GM19324 (cell line): ENCODE measurements around the gene UBTD2.
A peak's percentile ranks its signal among the peaks of the same experiment; 100 is the strongest.
"Not testable (repeated sequence)": the region's sequence is repeated elsewhere in the genome, so short reads cannot be mapped to it uniquely, and the experiment has no call there.

Experiments used
- ATAC-seq: cut with Tn5 transposase; IDR thresholded peaks from one replicate; pipeline ENCODE4 v1.9.1; 2021; ENCODE audit warnings: mild to moderate bottlenecking, moderate library complexity; ENCODE audit not compliant: unreplicated experiment, low FRiP score

Gene UBTD2

DNA sequence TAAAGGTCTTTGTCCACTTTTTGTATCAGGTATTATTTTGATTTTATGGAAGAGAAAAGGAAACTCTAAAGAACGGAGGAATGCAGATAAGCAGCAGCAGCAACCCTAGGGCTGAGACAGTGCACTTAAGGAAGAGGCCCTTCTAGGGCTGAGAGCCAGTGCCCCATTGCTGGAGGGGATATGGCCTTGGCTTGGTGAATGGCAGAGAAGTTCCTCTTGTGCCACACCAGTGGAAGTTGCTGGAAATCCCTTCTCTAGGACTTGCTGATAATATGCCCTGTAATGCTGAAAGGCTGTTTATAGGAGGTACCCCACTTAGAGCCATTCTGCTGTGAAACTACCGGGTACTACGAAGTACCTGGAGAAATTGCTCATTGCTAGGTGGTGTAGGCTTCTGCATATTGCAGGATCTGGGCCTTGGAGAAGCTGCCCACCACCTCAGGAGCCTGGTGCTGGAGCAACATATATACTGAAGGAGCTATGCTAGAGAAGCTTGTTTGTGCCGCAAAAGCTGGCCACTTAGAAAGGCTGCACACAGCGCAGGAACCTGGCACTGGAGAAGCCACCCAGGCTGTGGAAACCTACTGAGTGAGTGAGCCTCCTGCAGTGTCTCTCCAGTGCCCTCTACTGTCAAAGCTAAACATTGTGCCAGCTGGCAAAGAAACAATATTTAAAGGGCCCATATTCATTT is 9.6 kb upstream of the UBTD2 start:
- peak; percentile 82 for ATAC-seq

DNA sequence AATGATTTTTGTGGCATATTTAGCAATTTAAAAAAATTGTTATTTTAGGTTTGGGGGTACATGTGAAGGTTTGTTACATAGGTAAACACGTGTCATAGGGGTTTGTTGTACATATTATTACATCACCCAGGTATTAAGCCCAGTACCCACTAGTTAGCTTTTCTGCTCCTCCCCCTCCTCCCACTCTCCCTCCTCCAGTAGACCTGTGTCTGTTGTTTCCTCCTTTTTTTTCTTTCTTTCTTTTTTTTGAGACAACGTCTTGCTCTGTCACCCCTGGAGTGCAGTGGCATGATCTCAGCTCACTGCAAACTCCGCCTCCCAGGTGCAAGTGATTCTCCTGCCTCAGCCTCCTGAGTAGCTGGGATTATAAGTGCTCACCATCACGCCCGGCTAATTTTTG is 8.3 kb upstream of the UBTD2 start:
- not testable (repeated sequence) for ATAC-seq

DNA sequence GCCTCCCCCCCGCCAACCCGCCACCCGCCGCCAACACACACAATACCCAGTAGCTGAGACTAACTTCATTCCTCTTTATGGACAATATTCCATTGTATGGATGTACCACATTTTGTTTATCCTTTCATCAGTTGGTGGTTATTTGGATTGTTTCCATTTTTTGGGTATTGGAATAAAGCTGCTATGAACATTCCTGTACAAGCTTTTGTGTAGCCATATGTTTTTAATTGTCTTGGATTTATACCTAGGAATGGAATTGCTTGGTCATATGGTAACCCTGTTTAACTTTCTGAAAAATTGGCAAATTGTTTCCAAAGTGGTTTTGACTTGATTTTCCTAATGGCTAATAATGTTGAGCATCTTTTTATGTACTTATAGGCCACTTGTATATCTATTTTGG is 4.9 kb upstream of the UBTD2 start:
- no peak for ATAC-seq

DNA sequence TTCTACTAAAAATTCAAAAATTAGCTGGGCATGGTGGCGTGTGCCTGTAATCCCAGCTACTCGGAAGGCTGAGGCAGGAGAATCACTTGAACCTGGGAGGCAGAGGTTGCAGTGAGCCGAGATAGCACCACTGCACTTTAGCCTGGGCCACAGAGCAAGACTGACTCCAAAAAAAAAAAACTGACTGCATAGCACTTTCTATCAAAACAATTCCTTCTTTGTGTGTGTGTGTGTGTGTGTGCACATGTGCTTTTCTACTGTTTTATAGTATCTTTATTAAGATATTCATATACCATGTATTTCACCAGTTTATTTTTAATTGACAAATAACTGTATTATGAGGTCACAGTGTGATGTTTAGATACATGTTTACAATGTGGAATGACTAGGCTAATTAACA is 3.6 kb upstream of the UBTD2 start:
- not testable (repeated sequence) for ATAC-seq

DNA sequence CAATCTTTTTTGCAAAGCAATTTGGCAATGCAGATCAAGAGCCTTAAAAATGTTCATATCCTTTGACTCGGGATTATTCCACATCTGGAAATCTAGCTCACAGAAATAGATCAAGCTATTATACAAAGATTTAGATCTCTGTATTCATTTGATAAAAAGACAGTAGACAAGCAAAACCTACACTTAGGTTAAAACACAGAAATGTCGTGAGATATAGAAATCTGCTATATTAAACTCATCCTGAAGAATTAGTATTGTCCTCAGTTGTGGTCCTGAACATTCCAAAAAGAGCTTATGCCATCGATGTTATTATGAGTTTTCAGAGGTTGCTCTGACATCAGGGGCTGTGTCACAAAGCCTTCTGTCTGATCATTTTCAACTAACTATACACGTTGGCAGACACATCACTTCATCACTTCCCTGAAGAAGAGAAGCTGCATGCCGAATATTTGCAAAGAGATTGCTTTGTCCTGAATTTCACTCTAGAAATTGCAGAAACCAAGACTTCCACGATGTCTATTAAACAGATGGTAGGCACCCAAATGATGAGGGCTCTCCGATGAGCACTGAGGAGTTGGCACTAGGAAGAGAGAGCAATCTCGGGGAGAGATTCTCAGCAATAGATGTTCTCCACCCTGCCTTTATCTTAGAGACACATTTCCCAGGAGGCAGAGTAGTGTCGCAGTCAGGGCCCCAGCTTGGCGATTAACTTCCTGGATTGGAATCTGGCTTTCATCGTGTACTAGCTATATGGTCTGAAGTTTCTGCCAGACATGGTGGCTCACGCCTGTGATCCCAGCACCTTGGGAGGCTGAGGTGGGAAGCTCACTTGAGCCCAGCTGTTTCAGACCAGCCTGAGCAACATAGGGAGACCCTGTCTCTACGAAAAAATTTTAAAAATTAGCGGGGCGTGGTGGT is 1.9 kb upstream of the UBTD2 start:
- ATAC-seq: no peak

DNA sequence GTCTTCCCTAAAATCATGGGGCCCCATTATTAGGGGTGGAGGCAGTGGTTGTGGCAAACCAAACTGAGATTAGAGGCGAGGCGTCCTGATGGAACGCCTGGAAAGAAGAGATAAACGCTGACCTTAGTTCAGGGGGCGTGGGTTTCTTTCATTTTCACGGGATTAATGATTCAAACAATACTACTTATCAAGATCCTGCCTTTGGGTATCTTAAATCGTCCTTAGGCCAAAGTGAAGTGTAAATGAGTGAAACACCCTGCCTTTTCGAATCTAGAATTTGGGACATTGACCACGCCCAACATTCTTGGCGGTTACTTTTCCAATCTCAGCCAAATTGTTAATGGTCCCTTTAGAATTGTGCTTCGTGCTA is 1.0 kb upstream of the UBTD2 start:
- no peak for ATAC-seq

DNA sequence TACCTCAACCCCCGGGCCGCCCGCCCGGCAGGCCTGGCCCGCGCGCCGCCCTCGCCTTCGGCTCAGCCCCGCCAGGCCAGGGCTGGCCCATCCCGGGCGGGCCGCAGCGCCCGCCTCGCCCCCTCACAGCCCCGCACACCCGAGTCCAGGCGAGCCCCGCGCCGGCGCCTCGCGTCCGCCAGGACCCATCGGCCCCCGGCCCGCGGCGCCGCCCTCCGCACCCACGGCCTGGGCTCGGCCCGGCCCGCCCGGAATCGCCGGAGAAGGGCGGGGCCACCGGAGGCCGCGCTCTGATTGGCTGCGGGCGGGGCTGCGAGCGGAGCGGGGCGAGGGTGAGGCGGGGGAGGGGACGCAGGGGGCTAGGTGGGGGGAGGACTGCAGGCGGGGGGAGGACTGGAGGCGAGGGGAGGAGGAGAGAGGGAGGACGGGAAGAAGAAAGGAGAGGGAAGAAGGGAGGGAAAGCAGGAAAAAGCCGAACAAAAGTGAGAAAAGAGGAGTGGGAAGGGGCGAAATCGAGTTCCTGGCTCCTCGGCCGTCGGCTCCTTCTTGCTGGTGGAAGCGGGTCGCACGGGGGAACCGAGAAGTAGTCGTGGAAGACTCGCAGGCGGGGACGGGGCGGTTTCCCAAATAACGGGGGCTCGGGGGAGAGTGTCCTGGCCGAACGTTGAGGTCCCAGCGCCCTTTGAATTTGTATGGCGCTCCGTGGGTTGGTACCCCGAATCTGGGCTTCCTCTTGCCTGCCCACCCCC is 472 bp upstream of the UBTD2 start:
- ATAC-seq: peak; percentile 90

DNA sequence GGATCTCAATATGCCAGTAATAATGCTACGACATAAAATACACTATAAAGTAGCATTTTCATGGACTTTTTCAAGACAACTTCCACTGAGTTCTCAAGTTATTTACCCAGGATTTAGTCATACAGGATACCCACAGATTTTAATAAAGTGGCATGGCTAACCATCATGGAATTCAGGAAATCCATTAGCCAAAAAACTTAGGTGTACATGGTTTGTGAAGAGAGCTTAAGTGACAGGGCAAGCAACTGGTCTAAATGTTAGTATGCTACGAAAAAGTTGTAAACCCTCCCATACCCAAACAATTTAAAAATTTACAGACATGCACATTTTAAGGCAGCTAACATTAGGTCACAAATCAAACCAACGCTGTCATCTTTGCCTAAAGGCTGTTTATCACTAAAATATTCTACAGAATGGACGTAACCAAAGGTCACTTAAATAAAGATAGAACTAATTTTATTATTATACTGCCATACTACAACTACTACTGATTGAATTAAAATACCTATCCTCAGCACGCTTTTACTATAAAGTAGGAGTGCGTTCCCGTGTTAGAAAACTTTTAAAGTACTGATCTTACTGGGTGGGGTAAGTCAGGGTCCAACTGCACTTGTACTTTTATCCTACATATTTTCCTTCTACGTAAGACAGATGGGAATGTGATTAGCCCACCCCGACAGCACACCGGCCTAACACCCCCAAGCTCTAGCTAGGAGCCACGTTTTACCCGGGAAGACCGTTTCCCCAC is 1.1 kb downstream of the UBTD2 start:
- no peak for ATAC-seq

DNA sequence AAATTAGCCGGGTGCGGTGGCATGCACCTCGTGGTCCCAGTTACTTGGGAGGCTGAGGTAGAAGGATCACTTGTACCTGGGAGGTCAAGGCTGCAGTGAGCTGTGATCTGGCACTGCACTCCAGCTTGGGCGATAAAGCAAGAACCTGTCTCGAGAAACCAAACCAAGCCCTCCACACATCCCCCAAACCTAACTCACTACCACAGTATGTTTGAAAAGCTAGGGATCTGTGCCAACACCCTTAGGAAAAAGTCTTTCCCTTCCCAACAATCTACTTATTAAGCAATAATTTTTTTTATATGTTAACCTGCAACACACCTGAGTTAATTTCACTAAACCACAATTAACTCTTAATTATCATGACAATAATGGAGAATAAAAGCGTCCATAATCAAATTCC is 2.2 kb downstream of the UBTD2 start:
- no peak for ATAC-seq

DNA sequence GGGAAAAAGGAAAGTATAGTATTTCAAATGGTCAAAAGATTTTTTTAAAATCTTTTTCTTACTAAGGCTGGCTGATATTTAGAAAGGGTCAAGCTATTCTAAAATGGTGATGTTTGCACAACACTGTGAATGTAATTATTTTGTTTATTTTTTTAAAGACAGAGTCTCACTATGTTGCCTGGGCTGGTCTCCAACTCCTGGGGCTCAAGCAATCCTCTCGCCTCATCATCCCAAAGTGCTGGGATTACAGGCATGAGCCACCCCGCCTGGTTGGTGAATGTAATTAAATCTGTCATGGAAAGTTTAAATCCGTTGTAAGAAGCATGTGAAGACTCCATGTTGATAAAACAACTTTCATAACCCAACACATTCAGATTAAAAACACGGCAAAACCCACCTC is 2.6 kb downstream of the UBTD2 start:
- ATAC-seq: no peak

DNA sequence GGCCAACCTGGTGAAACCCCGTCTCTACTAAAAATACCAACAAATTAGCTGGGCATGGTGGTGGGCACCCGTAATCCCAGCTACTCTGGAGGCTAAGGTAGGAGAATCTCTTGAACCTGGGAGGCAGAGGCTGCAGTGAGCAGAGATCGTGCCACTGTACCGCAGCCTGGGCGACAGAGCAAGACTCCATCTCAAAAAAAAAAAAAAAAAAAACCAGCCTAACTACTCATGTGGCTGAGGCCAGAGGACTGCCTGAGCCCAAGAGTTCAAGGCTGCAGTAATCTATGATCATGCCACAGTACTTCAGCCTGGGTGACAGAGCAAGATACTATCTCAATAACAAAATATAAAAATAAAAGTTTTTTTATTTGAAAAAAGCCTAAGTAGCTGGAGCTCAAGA is 3.2 kb downstream of the UBTD2 start:
- no peak for ATAC-seq

DNA sequence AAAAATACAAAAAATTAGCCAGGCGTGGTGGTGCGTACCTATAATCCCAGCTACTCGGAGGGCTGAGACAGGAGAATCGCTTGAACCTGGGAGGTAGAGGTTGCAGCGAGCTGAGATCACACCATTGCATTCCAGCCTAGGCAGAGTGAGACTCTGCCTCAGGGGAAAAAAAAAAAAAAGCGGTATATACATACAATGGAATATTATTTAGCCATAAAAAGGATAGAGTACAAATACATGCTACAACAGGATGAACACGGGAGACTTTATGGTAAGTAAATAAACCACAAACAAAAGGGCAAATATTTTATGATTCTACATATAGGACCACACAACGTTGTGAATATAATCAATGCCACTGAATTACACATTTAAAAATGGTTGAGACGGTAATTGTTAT is 5.2 kb downstream of the UBTD2 start:
- ATAC-seq: no peak

DNA sequence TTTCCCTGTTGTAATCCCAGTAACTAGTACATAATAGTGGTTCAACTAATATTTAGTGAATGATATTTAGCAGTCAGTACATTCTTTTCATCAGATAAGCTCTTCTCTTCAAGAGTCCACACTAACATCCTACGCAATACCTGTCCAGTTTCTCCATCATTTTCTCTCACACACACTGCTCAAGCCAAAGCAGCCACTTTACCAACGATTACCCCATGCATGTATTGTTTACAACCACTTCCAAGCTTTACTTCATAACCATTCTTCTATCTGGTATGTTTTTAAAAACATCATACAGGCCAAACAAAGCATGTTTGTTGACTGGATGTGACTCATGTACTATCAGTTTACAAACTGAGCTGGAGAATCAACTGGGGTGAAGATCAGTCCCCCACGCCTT is 7.3 kb downstream of the UBTD2 start:
- ATAC-seq: no peak

DNA sequence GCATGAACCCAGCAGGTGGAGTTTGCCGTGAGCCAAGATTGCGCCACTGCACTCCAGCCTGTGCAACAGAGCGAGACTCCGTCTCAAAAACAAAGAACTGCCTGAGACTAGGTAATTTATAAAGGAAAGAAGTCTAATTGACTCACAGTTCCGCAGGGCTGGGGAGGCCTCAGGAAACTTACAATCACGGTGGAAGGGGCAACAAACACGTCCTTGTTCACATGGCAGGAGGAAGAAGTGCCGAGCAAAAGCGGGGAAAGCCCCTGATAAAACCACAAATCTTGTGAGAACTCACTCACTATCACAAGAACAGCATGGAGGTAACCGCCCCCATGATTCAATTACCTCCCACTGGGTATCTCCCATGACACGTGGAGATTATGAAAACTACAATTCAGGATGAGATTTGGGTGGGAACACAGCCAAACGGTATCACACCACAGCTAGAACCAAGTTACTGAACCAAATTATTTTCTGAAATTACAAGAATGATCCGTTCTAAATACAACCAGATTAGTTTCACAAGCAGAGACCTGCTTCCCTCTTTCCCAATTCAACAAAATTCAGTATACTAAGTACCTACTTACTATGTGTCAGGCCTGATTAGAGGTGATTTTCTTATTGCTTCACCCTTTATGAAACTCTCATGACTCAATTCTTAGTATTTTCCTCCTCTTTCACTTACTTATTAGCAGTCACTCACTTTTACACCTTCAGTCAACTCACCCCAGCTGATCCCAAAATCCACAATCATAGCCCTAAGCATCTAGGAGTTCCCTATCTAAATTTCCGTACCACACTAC is 8.4 kb downstream of the UBTD2 start:
- ATAC-seq: no peak

DNA sequence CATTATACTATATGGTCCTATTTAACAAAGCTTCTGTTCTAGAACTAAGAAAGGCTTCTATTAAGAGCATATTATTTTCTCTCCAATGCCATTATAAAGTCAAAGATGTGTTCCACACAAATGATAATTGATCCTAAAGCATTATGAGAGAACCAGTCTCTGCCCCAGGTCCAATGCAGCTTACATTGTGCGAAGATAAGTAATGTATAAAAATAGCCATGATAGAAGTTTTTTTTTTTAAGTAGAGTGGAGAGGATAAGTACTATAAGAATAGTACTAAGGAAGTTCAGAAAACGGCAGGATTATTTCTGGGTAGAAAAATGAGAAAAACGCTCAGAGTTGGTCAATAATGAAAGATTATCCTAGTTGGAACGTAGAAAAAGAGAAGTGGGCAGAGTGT is 15.6 kb downstream of the UBTD2 start:
- no peak for ATAC-seq

DNA sequence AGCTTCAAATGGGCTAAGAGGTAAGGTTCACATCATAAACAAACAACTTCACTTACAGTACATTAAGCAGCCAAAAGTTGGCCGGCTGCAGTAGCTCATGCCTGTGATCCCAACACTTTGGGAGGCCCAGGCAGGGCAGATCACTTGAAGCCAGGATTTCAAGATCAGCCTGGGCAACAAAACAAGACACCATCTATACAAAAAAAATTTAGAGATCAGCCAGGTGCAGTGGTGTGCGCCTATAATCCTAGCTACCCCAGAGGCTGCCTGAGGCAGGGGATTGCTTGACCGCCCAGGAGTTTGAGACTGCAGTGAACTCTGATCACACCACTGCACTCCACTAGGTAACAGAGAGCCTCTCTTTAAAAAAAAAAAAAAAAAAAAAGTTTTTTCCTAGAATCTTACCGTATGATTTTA is 16.9 kb downstream of the UBTD2 start:
- no peak for ATAC-seq

DNA sequence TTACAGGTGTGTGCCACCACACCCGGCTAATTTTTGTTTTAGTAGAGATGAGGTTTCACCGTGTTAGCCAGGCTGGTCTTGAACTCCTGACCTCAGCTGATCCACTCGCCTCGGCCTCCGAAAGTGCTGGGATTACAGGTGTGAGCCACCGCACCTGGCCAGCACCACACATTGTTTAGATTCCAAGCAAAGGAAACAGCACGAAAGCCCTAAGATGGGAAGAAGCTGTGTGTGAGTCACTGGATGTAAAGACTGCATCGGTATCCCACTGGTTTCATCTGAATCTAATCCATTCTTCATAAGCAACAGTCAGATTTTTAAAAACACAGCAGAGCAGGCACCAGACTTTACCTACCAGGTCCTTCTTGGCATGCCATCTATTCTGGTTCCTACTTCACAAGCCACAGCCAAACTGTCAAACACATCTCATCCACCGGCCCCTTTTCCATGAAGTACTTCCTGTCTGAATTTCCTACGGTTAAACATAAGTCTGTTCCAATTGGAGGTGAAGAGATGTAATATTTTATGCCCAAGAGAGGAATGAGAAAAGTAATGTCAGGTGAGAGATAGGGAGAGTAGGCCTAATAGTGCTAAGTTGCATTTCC is 17.4 kb downstream of the UBTD2 start:
- no peak for ATAC-seq

DNA sequence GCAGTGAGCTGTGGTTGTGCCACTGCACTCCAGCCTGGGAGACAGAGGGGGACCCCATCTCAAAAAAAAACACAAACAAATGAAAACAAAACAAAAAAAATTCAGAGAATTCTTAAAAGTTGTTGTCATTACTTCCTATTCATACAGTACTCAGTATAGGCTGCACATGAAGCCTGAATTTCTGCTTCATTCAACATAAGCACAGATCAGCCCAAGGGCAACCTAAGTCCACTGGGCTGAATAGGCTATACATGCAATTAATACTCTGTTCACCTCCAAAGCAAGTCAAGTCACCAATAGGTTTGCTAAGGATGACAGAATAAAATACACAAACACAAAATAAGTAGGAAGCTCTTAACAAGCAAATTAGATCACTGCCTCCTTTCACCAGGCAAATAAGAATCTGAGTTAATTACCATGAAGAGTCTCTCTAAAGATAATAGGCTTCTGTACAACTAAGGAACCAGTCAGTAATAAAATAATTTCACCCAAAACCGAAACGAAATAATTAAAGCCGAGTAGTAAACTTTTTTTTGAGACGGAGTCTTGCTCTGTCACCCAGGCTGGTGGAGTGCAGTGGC is 18.7 kb downstream of the UBTD2 start:
- no peak for ATAC-seq

DNA sequence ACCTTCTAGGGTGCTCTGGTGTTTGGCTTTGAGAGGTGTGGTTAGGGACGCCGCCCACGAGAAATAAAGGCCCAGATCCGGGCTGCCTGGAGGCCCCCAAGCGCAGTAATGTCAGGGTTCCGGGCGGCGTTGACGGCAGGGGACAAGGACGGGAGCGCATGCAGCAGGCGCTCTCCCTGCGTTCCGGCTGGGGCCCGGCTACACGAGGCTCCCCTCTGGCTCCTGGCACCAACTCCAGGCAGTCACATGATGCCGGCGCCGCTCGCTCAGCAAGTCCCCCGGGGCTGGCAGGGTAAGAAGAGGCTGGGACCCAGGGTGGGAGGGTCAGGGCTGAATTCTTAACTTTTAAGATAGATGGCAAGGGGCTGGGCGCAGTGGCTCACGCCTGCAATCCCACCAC is 28.1 kb downstream of the UBTD2 start:
- ATAC-seq: no peak
